ENCODE results near the gene CLIC4. TPM values are rescaled to one million over a fixed set of nuclear protein-coding genes. Genes with fewer than 3 reads are reported as not detected.
"Not testable (repeated sequence)": the region's sequence is repeated elsewhere in the genome, so short reads cannot be mapped to it uniquely, and the experiment has no call there.

CLIC4 gene
- 120 and 141 TPM in 2 replicates for total RNA-seq

- Histone ChIP-seq H3K27me3 (ENCODE audit: control insufficient read depth, insufficient read depth, low read length) (no peaks in the 10 kb centered on the region), H3K4me3 (ENCODE audit: low read depth, low read length) (peak within 1 kb of the TSS; percentile 89), H3K36me3 (ENCODE audit: control insufficient read depth, insufficient read depth, low read length) (no peaks in the 10 kb centered on the region)
- DNase-seq (ENCODE audit: low read depth), result peak; percentile 94
- FAIRE-seq, result no peak
- peak; percentile 46 for TF ChIP-seq CTCF (IDR thresholded peaks at IDR 0.05; ENCODE audit: insufficient read depth, low read length, severe bottlenecking)
Measured at GRCh38 chr1:24744911-24745710, at the start of gene CLIC4. CLIC4 (plus strand) TSS chr1:24745447; CDS start chr1:24745554, 107 bp downstream.

DNA sequence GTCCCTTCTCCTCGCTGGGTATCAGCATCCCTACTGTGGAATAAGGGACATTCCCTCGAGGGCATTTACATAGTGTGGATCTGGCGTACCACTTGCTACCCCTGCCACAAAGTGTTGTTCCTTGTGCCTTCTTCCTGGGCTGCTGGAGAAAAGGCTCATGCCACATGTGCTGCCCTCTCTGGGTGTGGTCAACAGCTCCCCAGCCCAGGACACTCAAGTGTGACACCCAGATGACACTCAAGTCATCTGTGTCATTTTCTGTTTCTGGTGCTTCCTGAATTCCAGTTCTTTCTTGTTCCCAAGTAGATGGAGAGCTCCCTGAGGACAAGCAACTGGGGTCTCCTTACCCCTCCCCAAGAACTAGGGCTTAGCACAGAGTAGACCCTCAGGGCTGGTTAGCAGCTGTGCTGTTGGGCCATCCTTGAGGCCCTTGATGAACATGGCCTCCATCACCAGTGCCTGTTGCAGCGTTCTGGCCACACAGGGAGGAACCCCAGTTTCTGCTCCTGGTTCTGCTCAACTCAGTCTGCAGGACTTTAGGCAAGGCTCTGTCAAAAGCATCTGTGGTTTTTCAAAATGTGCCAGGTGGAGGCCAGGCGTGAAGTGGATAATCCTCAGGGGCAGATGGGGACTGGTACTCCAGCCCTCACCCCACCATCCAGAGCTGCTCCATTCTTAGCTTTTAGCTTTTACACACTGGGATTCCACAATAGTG, 49.0 kb upstream of the CLIC4 start:
- Histone ChIP-seq H3K4me3 (ENCODE audit: low read depth, low read length) (no peak overlapping the region), H3K27me3 (ENCODE audit: control insufficient read depth, insufficient read depth, low read length) (no peaks in the 10 kb centered on the region), H3K36me3 (ENCODE audit: control insufficient read depth, insufficient read depth, low read length) (no peaks in the 10 kb centered on the region)
- FAIRE-seq, result peak; percentile 7
- TF ChIP-seq CTCF (IDR thresholded peaks at IDR 0.05; ENCODE audit: insufficient read depth, low read length, severe bottlenecking), result no peak
- no peak for DNase-seq (ENCODE audit: low read depth)

DNA sequence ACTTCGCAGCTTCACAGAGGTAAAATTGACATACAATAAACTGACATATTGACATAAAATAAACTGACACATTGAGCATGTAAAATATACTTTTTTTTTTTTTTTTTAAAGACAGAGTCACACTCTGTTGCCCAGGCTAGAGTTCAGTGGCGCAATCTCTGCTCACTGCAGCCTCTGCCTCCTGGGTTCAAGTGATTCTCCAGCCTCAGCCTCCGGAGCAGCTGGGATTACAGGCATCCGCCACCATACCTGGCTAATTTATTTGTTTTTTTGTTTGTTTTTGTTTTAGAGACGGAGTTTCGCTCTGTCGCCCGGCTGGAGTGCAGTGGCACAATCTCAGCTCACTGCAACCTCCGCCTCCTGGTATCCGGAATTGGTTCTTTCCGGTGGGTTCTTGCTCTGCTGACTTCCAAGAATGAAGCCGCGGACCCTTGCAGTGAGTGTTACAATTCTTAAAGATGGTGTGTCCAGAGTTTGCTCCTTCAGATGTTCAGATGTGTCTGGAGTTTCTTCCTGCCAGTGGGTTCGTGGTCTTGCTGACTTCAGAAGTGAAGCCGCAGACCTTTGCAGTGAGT, 48.4 kb upstream of the CLIC4 start:
- FAIRE-seq, result no peak
- no peak overlapping the region for H3K4me3 ChIP-seq (ENCODE audit: low read depth, low read length)
- H3K36me3 ChIP-seq (ENCODE audit: control insufficient read depth, insufficient read depth, low read length), result no peaks in the 10 kb centered on the region
- no peak for TF ChIP-seq CTCF (IDR thresholded peaks at IDR 0.05; ENCODE audit: insufficient read depth, low read length, severe bottlenecking)
- H3K27me3 ChIP-seq (ENCODE audit: control insufficient read depth, insufficient read depth, low read length), result no peaks in the 10 kb centered on the region
- DNase-seq (ENCODE audit: low read depth), result no peak

DNA sequence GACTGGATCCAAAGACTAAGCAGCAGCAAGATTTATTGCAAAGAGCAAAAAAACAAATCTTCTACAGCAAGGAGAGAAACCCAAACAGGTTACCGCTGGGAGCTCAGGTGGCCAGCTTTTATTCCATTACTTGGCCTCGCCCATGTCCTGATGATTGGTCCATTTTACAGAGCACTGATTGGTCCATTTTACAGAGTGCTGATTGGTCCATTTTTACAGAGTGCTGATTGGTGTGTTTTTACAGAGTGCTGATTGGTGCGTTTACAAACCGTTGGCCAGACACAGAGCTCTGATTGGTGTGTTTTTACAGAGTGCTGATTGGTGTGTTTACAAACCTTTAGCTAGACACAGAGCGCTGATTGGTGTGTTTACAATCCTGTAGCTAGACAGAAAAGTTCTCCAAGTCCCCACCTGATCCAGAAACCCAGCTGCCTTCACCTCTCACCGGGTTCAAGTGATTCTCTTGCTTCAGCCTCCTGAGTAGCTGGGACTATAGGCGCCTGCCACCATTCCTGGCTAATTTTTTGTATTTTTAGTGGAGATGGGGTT, 47.7 kb upstream of the CLIC4 start:
- H3K36me3 ChIP-seq (ENCODE audit: control insufficient read depth, insufficient read depth, low read length); H3K4me3 ChIP-seq (ENCODE audit: low read depth, low read length); FAIRE-seq; H3K27me3 ChIP-seq (ENCODE audit: control insufficient read depth, insufficient read depth, low read length); DNase-seq (ENCODE audit: low read depth): not testable (repeated sequence)

DNA sequence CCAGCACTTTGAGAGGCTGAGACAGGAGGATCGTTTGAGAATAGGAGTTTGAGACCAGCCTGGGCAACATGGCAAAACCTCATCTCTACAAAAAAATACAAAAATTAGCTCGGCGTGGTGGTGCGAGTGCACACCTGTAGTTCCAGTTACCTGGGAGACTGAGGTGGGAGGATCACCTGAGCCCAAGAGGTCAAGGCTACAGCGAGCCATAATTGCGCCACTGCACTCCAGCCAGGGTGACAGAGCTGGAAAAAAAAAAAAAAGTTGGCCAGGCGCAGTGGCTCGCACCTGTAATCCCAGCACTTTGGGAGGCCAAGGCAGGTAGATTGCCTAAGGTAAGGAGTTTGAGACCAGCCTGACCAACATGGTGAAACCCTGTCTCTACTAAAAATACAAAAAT, 46.9 kb upstream of the CLIC4 start:
- H3K36me3 ChIP-seq (ENCODE audit: control insufficient read depth, insufficient read depth, low read length); FAIRE-seq; H3K4me3 ChIP-seq (ENCODE audit: low read depth, low read length); DNase-seq (ENCODE audit: low read depth); H3K27me3 ChIP-seq (ENCODE audit: control insufficient read depth, insufficient read depth, low read length): not testable (repeated sequence)

DNA sequence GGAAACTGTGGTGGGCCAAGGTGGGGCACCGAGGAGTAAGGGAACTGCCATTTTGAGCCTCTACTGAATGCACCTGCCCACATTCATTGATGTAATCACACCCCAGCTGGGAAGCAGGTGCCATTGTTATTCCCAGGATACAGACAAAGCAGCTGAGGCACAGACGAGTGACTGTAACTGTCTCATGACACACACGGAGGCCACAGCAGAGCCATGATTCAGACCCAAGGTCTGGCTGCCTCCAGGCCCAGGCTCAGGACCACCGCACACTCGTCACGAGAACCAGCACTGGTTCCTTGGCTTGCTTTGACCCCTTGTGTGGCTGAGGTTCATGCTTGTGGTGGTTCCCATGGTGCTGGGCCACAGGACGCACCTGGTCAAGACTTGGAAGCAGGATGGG, 45.6 kb upstream of the CLIC4 start:
- TF ChIP-seq CTCF (IDR thresholded peaks at IDR 0.05; ENCODE audit: insufficient read depth, low read length, severe bottlenecking), result no peak
- DNase-seq (ENCODE audit: low read depth) (no peak), FAIRE-seq (peak; percentile 36)
- H3K36me3 ChIP-seq (ENCODE audit: control insufficient read depth, insufficient read depth, low read length), result no peaks in the 10 kb centered on the region
- H3K4me3 ChIP-seq (ENCODE audit: low read depth, low read length), result no peak overlapping the region
- no peaks in the 10 kb centered on the region for H3K27me3 ChIP-seq (ENCODE audit: control insufficient read depth, insufficient read depth, low read length)
